Transverse colon (tissue), 4 donors: Measurements from ENCODE around the gene UHRF1.

ENCODE experiments used
- EP300 ChIP-seq: sonication (generic); formaldehyde crosslinking; IDR thresholded peaks from one replicate; pipeline ENCODE4 v1.6.1; 2017; ENCODE audit warnings: antibody characterized with exemption, low read depth
- POLR2A ChIP-seq: fragments of 450-650 bp; IDR thresholded peaks from one replicate; pipeline ENCODE4 v1.6.1; 2016; ENCODE audit warnings: antibody characterized with exemption, mild to moderate bottlenecking, moderate library complexity
- POLR2AphosphoS5 ChIP-seq, 3 donors: sonication (generic); formaldehyde crosslinking; IDR thresholded peaks; one replicate each; pipeline ENCODE4 v1.6.1; 2016; ENCODE audit warnings: antibody characterized with exemption in 3 of 3
- TF ChIP-seq, protein P1 (sequence below), 5 experiments: fragments of 200-600 bp in 3 of 5; fragments of 450-650 bp in 2 of 5; sonication (generic) in 3 of 5; IDR thresholded peaks; 1 replicate in 2 of 5; 2 replicates in 3 of 5; pipeline ENCODE4 v1.5.1; 2016 to 2017; ENCODE audit warnings: antibody characterized with exemption in 5 of 5, inconsistent platforms in 3 of 5, mild to moderate bottlenecking in 2 of 5, moderate library complexity in 1 of 5

DNA sequence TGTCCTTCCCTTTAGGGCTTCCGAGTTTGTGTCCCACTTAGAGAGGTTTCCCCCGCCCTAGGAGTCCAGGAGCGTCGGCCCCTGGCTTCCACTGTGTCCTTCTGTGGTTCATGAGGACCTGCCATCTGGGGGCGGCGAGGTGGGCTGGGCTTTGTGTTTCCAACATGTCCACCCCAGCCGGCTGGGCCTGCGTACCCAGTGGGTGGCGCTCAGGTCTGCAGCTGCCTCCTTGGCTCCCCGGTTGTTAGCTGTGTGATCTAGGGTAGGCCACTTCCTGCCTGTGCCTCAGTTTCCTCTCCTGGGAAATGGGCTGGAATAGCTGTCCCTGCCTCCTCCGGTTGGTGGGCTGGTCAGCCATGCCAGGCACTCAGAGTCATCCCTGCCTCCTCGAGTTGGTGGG is 88.0 kb downstream of the UHRF1 start:
- TF ChIP-seq, protein P1, sequence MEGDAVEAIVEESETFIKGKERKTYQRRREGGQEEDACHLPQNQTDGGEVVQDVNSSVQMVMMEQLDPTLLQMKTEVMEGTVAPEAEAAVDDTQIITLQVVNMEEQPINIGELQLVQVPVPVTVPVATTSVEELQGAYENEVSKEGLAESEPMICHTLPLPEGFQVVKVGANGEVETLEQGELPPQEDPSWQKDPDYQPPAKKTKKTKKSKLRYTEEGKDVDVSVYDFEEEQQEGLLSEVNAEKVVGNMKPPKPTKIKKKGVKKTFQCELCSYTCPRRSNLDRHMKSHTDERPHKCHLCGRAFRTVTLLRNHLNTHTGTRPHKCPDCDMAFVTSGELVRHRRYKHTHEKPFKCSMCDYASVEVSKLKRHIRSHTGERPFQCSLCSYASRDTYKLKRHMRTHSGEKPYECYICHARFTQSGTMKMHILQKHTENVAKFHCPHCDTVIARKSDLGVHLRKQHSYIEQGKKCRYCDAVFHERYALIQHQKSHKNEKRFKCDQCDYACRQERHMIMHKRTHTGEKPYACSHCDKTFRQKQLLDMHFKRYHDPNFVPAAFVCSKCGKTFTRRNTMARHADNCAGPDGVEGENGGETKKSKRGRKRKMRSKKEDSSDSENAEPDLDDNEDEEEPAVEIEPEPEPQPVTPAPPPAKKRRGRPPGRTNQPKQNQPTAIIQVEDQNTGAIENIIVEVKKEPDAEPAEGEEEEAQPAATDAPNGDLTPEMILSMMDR (IDR thresholded peaks at IDR 0.05), result no peak
- no peak for TF ChIP-seq POLR2A
- no peak for TF ChIP-seq EP300
- TF ChIP-seq POLR2AphosphoS5 (IDR thresholded peaks at IDR 0.05), result no peak
